PC-3 (cell line): ENCODE measurements around the gene ZW10.

Experiments
- EZH2 ChIP-seq: fragments of 300-600 bp; sonication (generic); IDR thresholded peaks from one replicate; pipeline ENCODE4 v1.6.1; 2017; ENCODE audit warnings: antibody characterized with exemption, mild to moderate bottlenecking, low read length; ENCODE audit not compliant: unreplicated experiment
- TF ChIP-seq, protein P1 (sequence below): fragments of 300-600 bp; sonication (generic); conservative IDR thresholded peaks from 2 replicates; pipeline ENCODE4 v1.5.1; 2017; ENCODE audit warnings: antibody characterized with exemption, low read depth, mild to moderate bottlenecking, low read length

DNA sequence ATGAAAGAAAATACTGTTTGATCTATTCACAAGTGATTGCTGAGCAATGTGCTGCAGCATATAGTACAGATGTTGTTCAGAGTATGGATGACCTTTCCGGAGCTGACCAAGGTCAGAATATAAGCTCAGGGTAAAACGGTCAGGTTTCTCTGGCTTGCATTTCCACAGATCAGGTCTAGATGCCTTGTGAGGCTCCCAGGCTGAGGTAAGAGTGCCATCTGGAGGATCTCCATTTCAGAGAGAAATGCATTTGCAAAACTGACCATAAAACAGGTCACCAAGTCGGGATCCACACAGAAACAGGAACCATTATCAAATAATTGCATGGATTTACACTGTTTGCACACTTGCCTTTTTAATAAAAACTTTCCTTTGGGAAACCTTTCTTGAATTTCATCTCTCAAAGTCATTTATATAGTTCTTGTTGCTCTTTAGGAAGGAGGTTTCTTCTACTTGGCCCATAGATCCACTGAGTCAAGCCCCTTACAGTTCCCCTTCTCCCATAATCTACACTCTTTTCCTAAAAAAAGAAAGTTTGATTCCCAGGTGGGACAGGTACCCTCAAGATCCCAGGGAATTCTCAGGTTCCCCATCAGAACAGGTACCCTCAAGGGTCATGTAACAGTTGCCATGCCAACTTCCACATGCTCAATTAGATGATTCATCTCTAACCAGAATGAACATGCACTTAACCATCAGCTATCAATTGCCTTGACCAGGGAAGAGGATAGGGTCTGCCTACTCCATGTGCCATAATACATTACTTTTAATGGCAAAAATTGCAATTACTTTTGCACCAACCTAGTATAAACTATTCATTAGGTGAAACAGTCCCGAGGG is 42.4 kb downstream of the ZW10 start:
- TF ChIP-seq, protein P1, sequence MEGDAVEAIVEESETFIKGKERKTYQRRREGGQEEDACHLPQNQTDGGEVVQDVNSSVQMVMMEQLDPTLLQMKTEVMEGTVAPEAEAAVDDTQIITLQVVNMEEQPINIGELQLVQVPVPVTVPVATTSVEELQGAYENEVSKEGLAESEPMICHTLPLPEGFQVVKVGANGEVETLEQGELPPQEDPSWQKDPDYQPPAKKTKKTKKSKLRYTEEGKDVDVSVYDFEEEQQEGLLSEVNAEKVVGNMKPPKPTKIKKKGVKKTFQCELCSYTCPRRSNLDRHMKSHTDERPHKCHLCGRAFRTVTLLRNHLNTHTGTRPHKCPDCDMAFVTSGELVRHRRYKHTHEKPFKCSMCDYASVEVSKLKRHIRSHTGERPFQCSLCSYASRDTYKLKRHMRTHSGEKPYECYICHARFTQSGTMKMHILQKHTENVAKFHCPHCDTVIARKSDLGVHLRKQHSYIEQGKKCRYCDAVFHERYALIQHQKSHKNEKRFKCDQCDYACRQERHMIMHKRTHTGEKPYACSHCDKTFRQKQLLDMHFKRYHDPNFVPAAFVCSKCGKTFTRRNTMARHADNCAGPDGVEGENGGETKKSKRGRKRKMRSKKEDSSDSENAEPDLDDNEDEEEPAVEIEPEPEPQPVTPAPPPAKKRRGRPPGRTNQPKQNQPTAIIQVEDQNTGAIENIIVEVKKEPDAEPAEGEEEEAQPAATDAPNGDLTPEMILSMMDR, result peak; percentile 93
- TF ChIP-seq EZH2, result no peak
